NCI-H2029 (cell line): ENCODE data around the gene OPA1.

ENCODE experiments used
- DNase-seq: peaks from one replicate; lab custom pipeline; 2025; lab: John Stamatoyannopoulos, UW

Gene OPA1, protein sequence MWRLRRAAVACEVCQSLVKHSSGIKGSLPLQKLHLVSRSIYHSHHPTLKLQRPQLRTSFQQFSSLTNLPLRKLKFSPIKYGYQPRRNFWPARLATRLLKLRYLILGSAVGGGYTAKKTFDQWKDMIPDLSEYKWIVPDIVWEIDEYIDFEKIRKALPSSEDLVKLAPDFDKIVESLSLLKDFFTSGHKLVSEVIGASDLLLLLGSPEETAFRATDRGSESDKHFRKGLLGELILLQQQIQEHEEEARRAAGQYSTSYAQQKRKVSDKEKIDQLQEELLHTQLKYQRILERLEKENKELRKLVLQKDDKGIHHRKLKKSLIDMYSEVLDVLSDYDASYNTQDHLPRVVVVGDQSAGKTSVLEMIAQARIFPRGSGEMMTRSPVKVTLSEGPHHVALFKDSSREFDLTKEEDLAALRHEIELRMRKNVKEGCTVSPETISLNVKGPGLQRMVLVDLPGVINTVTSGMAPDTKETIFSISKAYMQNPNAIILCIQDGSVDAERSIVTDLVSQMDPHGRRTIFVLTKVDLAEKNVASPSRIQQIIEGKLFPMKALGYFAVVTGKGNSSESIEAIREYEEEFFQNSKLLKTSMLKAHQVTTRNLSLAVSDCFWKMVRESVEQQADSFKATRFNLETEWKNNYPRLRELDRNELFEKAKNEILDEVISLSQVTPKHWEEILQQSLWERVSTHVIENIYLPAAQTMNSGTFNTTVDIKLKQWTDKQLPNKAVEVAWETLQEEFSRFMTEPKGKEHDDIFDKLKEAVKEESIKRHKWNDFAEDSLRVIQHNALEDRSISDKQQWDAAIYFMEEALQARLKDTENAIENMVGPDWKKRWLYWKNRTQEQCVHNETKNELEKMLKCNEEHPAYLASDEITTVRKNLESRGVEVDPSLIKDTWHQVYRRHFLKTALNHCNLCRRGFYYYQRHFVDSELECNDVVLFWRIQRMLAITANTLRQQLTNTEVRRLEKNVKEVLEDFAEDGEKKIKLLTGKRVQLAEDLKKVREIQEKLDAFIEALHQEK

DNA sequence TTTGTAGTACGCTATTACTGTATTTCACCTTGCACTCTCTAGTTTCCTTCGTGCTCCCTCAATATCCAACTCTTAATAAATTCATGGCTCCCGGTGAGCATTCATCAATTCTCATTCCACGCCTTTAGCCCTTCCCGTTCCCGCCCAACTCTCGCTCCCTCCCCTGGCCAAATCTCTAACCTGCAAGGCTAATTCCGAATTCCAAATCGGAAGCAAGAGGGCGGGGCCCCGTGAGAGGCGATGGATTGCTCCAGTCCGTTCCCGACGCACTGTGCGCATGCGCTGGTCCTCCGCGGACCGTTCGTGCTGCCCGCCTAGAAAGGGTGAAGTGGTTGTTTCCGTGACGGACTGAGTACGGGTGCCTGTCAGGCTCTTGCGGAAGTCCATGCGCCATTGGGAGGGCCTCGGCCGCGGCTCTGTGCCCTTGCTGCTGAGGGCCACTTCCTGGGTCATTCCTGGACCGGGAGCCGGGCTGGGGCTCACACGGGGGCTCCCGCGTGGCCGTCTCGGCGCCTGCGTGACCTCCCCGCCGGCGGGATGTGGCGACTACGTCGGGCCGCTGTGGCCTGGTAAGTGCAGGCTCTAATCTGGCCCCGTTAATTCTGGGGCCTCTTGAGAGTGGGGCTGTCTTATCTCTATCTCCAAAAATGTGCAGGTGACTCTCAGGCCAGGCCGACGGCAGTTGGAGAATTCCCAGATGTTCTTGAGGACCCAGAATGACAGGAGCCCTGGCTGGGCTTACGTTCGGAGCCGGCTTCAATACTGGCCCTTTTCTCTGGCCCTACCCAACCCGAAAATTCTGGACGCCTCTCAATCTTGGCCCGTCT is at the start of gene OPA1:
Gene OPA1, plus strand, starts transcription at position 368 of the 827 bp plus-strand sequence. Its CDS starts 170 bp downstream, at position 538.
- DNase-seq, result peak; percentile 99

- DNase-seq, result no peak
These were observed 48.7 kb upstream of the OPA1 start for GRCh38 chr3:193544289-193544688.

GRCh38 chr3:193545304-193545703 is 47.7 kb upstream of the OPA1 start:
- no peak for DNase-seq

GRCh38 chr3:193546129-193546528 is 46.9 kb upstream of the OPA1 start:
- no peak for DNase-seq

DNA sequence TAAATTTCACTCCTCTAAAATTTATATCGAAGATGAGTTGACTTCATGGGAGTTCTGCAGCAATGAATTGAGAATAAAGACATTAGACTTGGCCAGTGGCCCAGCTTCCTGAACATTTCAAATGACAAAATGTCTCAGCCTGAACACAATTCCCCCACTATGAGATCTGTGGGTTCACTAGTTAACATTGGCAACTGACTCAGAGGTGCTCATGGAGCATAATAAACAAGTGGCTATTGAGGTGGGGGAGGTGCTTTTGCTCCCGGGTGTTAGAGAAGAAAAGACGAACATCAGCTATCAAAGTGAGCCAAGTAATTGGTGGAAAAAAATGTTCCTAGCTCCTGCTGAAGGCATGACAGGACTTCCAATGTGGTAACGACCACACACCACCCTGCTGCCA is 44.6 kb upstream of the OPA1 start:
- DNase-seq, result no peak

GRCh38 chr3:193552923-193553322 is 40.1 kb upstream of the OPA1 start:
- DNase-seq, result peak; percentile 81

DNA sequence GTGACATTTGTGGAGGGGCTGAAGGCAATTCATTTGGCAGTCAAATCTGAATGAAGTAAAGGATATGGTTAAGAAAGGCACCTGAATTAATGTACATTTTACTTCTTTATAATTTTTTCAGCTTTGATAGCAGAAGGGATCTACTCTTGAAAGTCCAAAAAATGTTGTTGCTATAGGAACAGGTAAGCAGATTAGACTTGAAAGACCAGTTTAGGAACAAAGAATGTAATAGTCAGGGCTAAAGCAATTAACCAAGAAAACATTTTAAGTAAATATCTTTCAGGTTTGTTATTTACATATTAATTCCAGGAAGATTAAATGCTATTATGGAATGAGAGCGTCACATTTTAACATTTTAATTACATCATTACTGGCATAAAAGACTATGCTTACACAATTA is 39.4 kb upstream of the OPA1 start:
- no peak for DNase-seq

GRCh38 chr3:193554811-193555210 is 38.2 kb upstream of the OPA1 start, which contains the start of gene ATP13A4:
Gene ATP13A4, minus strand, starts transcription at chr3:193554895. Its CDS starts 96 bp downstream, at chr3:193554799.
- DNase-seq, result peak; percentile 23

- peak; percentile 76 for DNase-seq
These were observed 36.2 kb upstream of the OPA1 start for GRCh38 chr3:193556841-193557240.

DNA sequence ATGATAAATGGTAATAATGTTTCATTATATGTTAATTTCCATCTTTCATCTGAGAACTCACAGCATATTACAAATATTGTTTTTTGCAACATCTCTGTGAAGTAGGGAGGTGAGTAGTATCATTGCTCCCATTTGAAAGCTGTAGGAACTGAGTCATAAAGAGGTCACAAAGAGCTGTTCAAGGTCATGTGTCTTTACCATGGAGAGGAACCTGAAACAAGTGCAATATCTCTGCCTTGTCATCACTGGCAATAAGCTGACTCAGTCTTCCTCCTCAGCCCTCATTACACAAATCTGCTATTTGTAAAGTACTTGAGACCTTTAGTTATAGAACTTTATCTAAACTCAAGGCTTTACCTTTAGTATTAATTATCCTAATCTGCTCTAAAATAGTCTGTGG is 33.9 kb upstream of the OPA1 start:
- DNase-seq, result no peak

DNA sequence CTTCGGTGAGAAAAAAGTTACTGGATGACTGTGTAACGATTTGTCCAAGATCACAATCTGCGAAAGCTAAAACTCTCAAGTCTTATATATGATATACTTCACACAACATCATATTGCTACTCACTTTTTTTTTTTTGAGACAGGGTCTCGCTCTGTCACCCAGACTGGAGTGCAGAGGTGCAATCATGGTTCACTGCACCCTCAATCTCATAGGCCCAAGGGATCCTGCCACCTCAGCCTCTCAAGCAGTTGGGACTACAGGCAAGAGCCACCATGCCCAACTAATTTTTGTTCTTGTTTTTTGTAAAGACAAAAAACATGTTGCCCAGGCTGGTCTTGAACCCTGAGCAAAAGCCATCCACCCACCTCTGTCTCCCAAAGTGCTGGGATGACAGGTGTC is 32.9 kb upstream of the OPA1 start:
- no peak for DNase-seq

- DNase-seq, result peak; percentile 71
These were observed 32.1 kb upstream of the OPA1 start for GRCh38 chr3:193560870-193561269.

GRCh38 chr3:193563426-193563825 is 29.6 kb upstream of the OPA1 start:
- DNase-seq, result no peak

DNA sequence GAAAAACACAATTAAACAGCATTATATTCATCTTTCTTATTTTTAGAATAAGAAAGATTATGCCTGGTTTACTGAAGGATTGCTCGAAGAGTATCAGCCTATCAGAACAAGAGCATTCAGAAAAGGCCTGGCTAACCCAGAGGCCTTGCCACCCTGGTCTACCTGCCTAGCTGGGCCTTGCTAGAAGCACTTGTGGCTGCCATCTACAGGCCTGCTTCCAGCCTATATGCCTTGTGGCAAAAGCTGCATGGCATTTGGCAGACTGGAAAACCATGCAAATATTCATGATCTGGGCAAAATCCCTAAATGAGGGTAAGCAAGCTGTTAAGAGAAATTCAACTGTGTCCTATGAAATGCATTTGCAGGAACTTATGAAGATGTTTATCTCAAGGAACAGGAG is 29.0 kb upstream of the OPA1 start:
- no peak for DNase-seq

DNA sequence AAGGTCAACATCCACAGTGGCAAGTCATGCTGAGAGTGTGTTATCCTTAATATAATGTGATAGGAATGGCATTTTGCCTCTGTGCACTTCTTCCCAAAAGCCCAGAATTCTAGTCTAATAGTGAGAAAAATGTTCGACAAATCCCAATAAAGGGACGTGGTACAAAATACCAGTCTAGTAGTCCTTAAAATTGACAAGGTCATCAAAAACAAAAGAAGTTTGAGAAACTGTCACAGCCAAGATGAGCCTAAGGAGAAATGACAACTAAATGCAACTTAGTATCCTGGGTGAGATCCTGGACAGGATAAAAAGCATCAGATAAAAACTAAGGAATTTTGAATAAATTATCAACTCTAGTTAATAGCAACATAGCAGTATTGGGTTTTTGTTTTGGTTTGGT is 23.9 kb upstream of the OPA1 start:
- DNase-seq, result no peak

DNA sequence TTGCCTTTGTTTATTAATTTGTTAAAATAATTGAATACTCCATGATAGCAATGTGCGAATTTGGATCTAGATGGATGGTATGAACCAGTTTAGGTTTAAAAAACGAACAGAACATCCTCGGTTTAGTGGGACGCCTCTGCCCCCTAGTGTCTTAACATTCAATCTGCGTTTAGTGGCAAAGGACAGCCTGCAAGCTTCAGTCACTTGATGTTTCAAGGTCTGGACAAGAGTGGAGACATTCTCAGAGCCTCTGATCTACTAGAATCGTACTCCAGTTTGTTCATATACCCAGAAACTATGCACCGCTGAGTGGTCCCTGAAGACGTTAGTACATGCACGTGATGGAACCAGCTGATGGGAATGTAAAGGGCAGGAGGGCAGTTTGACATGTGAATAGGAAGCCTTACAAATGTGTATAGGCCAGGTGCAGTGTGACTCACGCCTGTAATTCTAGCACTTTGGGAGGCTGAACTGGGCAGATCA is 20.5 kb upstream of the OPA1 start:
- DNase-seq, result peak; percentile 69

DNA sequence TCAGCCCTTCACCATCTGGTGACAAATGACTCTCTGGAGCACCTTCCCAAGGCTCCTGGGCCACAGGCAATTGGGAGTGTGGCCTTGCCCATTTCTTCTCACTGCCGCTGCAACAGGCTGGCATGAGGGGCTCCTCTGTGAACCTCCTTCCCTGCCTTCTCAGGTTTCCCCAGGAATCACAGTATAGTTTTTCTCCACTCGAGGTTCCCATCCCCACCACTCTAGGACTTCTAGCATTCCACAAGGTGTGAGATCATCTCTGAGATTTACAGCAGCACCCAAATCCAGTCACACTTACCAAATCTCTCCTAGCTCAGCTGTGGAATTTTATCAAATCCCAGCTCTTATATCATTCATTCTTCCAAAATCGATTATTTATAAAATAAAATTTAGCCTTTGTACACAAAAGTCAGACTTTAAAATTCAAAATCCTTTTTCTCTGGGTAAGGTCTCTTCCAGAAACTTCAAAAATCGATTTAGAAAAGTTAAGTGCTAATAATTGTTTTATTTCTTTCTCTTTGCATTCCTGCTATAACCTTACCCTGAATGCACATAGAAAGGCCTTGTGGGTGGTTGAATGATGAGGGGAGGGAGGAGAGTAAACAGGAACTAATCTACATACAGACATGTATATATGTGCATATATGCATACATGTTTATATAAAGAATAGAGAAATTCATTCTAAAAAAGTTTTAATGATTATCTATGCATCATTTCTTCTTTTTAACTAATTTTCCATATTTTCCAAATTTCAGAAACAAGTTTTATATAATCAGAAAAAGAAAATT is 19.4 kb upstream of the OPA1 start:
- no peak for DNase-seq

DNA sequence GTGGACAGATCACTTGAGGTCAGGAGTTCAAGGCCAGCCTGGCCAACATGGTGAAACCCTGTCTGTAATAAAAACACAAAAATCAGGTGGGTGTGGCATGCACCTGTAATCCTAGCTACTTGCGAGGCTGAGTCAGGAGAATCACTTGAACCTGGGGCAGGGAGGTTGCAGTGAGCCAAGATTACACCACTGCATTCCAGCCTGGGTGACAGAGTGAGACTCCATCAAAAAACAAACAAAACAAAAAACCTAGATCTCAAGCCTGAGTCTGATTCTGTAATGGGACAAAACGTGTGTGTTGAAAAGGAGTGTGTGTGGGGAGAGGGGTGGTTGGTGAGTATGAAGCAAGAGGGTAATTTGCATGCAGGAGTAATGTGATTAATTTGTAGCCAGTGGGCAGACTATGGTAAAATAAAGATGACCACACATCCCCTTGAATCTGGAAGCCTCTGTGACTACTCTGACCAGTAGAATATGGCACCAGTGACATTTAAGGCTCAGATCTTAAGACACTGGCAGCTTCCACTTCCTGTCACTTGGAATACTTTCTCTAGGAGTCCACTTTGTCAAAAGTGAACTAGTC is 18.4 kb upstream of the OPA1 start:
- no peak for DNase-seq

- DNase-seq, result no peak
These were observed 7.5 kb upstream of the OPA1 start for GRCh38 chr3:193585530-193585929.

DNA sequence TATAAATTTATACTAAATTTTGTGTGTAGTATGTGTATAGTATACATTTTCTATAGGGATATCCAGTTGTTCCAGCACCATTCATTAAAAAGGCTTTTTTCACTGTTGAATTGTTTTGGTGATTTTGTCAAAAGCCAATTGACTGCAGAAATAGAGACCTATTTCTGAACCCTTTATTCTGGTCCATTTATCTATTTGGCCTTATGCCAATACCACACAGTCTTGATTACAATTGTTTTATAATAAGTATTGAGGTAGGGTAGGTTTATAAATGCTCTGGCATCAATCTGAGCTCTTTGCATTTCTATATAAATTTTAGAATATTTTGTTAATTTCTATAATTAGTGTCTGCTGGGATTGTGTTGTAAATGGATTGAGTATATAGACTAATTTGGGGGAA is 6.5 kb upstream of the OPA1 start:
- no peak for DNase-seq
